ENCODE results near the gene HELZ2. TPM values are rescaled to one million over a fixed set of nuclear protein-coding genes. Genes with fewer than 3 reads are reported as not detected.

Gene HELZ2
- total RNA-seq, 1 donor from 2014 or later, result 17.9 TPM

DNA sequence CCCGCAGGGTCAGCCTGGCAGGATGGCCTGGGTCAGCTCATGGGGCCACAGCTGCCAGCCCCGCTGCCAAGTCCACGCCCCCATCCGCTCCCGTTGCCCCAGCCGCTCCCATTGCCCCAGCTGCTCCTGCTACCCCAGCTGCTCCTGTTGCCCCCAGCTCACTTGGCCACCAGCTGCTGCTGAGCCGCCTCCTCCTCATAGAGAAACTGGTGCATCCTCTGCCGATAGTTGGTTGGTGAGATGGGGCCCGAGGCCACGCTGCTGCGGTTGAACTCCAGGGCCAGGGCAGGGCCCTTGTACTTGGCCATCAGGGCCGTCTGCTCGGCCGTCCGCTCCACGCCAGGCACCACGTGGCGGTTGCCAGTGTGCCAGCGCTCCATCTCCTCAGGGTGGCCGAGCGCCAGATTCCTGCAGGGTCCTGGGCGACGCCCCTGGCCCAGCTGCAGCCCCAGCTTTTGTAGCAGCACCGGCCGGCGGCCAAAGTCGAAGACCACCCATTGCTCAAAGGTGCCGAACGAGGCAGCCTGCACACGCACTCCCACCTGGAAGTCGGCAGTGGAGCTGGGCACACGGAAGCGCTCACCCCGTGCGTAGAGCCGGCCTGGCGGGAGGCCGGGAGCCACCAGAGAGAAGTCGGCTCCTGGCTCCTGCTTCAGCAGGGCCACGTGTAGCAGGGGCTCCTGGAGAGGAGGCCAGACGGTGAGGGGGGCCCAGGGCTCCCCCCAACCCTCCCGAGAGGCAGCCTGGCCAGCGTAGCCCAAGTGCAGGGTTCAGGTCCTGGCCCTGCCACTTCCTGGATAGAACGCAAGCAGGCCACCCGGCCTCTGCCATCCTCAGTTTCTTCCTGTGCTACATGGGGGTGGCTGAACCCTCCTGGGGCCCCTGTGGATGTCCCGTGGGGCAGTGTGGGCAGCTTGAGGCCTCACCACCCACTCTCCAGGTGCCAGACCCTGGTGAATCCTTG is 4.8 kb downstream of the HELZ2 start:
- Mint-ChIP-seq H3K9me3 (no peaks in the 10 kb centered on the region), H3K27ac (no peak overlapping the region), H3K36me3 (ENCODE audit: low read depth) (peaks cover 10% of the 10 kb centered on the region), H3K4me3 (peak overlapping the region; percentile 15), H3K4me1 (ENCODE audit: low read depth) (peaks cover 8% of the 10 kb centered on the region), H3K27me3 (ENCODE audit: insufficient read depth) (no peaks in the 10 kb centered on the region)
- DNase-seq (ENCODE audit: low spot score), result no peak
- intact Hi-C loops (cut with micrococcal nuclease), result loop anchor here (5.0 kb wide), 1 partner anchor 58 kb away; the partner anchor contains the start of gene GMEB2

- Mint-ChIP-seq H3K4me3 (peak overlapping the region; percentile 69), H3K27me3 (ENCODE audit: insufficient read depth) (no peaks in the 10 kb centered on the region), H3K4me1 (ENCODE audit: low read depth) (peaks cover 8% of the 10 kb centered on the region), H3K27ac (peak overlapping the region; percentile 70), H3K36me3 (ENCODE audit: low read depth) (peaks cover 12% of the 10 kb centered on the region), H3K9me3 (no peaks in the 10 kb centered on the region)
- intact Hi-C loops (cut with micrococcal nuclease), result loop anchor here (5.0 kb wide), 1 partner anchor 59 kb away; the partner anchor contains the start of gene GMEB2
- DNase-seq (ENCODE audit: low spot score), result no peak
These were observed 5.7 kb downstream of the HELZ2 start for GRCh38 chr20:63568170-63568981.

DNA sequence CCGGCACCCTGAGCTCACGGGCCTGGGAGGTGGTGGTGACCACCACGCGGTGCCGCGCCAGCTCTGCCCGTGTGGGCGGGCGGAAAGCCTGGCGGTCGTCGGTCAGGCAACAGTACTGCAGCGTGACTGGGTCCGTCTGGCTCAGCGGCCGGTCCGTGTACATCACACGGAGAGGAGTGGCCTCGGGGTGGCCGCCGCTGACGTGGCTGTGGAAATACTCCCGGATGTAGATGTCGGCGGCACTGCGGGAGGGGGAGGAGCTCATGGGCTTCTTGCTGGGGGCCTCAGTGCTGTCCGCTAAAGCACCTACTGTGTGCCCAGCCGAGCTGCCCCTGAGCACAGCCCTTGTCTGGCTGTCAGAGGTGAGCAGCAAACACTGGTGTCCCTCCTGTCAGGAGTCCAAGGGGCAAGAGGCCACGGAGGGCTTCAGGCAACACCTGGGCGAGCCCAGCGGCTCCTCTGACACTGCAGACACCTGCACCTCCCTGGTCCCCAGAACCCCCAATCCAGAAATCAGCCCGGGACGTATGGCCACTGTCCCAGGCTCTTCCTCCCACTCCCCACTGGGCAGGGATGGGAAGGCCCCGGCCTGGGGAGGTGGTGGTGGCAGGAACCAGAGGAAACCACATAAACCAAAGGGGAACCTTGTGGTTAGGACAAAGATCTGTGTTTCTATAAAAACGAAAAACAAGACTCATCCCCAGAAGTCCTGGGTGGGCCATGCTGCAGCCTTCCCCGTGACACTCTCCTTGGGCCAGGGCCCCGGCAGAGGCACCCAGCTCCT is 6.5 kb downstream of the HELZ2 start:
- Mint-ChIP-seq H3K36me3 (ENCODE audit: low read depth) (peaks cover 12% of the 10 kb centered on the region), H3K4me1 (ENCODE audit: low read depth) (peaks cover 8% of the 10 kb centered on the region), H3K4me3 (peak overlapping the region; percentile 69), H3K27ac (peak overlapping the region; percentile 70), H3K9me3 (no peaks in the 10 kb centered on the region), H3K27me3 (ENCODE audit: insufficient read depth) (no peaks in the 10 kb centered on the region)
- peak; percentile 59 for DNase-seq (ENCODE audit: low spot score)
- intact Hi-C loops (cut with micrococcal nuclease), result loop anchor here (1.0 to 5.0 kb wide), 2 partner anchors 14 to 60 kb away; partner anchors contain the start of gene GMEB2

DNA sequence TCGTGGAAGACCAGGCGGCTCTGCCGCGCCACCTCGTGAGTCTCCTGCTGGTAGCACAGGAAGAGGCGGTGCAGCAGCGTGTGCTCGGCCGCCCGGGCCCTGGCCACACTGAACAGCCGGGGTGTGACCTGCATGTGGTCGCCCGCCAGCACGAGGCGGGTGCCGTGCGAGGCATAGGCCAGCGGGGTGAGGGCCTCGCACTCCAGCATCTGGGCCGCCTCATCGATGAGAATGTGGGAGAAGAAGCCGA is 7.0 kb downstream of the HELZ2 start:
- Mint-ChIP-seq H3K4me1 (ENCODE audit: low read depth) (peaks cover 8% of the 10 kb centered on the region), H3K27ac (no peak overlapping the region), H3K27me3 (ENCODE audit: insufficient read depth) (no peaks in the 10 kb centered on the region), H3K36me3 (ENCODE audit: low read depth) (peaks cover 12% of the 10 kb centered on the region), H3K4me3 (peak overlapping the region; percentile 69), H3K9me3 (no peaks in the 10 kb centered on the region)
- intact Hi-C loops (cut with micrococcal nuclease), result loop anchor here (1.0 to 5.0 kb wide), 2 partner anchors 14 to 60 kb away; partner anchors contain the start of gene GMEB2
- no peak for DNase-seq (ENCODE audit: low spot score)

DNA sequence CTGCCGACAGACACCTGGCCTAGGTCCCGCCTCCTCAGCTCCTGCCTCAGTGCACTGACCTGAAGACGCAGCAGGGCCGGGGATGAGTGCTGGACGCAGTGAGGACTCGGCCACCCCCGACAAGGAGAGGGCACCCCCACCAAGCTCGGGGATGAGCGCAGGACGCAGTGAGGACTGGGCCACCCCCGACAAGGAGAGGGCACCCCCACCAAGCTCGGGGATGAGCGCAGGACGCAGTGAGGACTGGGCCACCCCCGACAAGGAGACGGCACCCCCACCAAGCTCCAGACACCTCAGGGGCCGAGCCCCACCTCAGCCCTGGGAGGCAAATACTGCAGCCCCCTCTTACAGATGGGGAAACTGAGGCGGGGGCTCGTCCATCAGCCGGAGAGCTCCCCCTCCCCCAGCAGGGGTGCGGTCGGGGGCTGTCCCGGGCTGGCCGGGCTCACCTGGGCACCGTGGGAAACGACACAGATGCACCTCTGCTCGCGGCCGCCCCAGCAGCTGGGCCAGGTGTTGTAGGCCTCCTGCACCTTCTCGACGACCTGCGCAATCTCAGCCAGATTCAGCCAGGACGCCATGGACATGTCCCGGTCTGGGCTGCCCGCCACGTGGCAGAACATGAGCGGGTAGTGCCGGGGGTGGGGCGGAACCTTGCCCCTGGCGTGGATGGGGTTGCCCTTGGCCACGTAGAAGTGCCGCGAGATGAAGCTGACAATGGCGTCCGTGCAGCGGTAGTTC is 7.5 kb downstream of the HELZ2 start:
- intact Hi-C loops (cut with micrococcal nuclease), result loop anchor here (1.0 to 5.0 kb wide), 2 partner anchors 13 to 61 kb away; partner anchors contain the start of gene GMEB2
- Mint-ChIP-seq H3K36me3 (ENCODE audit: low read depth) (peaks cover 12% of the 10 kb centered on the region), H3K27ac (no peak overlapping the region), H3K9me3 (no peaks in the 10 kb centered on the region), H3K4me3 (no peak overlapping the region), H3K27me3 (ENCODE audit: insufficient read depth) (no peaks in the 10 kb centered on the region), H3K4me1 (ENCODE audit: low read depth) (peaks cover 8% of the 10 kb centered on the region)
- DNase-seq (ENCODE audit: low spot score), result no peak

DNA sequence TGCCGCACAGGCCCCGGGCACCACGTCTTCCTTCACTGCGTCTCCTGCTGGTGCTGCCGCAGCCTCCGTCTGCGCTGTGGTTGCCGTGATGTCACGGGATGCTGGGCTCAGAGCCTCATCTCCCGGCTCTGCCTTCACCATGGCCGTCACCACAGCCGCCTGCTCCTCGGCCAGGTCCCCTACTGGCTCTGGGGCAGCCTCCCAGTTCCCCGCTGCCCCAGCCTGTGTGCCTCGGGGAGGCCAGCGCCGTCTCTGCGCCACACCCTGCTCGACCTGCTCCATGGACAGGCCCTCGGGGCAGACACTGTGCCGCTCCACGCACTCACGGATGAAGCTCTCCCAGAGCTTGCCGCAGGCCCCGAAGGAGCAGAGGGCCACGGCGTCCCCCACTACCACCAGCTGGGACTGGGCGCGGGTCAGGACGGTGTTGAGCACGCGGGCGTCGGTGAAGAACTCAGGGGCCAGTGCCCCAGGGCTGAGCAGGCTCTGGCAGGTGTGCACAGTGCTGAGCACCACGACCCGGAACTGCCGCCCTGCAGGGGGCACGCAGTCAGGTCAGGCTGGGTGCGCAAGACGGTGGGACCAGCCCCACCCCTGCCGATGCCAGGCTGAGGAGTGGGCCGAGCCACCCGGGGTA is 8.2 kb downstream of the HELZ2 start:
- H3K27me3 Mint-ChIP-seq (ENCODE audit: insufficient read depth), result no peaks in the 10 kb centered on the region
- H3K9me3 Mint-ChIP-seq, result no peaks in the 10 kb centered on the region
- H3K4me3 Mint-ChIP-seq, result no peak overlapping the region
- H3K27ac Mint-ChIP-seq, result no peak overlapping the region
- H3K36me3 Mint-ChIP-seq (ENCODE audit: low read depth), result peaks cover 14% of the 10 kb centered on the region
- intact Hi-C loops (cut with micrococcal nuclease), result loop anchor here (5.0 kb wide), 1 partner anchor 61 kb away; the partner anchor contains the start of gene GMEB2
- peaks cover 8% of the 10 kb centered on the region for H3K4me1 Mint-ChIP-seq (ENCODE audit: low read depth)
- DNase-seq (ENCODE audit: low spot score), result no peak

- H3K4me3 Mint-ChIP-seq, result no peak overlapping the region
- intact Hi-C loops (cut with micrococcal nuclease), result loop anchor here (5.0 kb wide), 1 partner anchor 62 kb away; the partner anchor contains the start of gene GMEB2
- peaks cover 8% of the 10 kb centered on the region for H3K4me1 Mint-ChIP-seq (ENCODE audit: low read depth)
- no peak for DNase-seq (ENCODE audit: low spot score)
- H3K9me3 Mint-ChIP-seq, result no peaks in the 10 kb centered on the region
- H3K36me3 Mint-ChIP-seq (ENCODE audit: low read depth), result peaks cover 18% of the 10 kb centered on the region
- H3K27ac Mint-ChIP-seq, result no peak overlapping the region
- no peaks in the 10 kb centered on the region for H3K27me3 Mint-ChIP-seq (ENCODE audit: insufficient read depth)
These were observed 8.9 kb downstream of the HELZ2 start for GRCh38 chr20:63565021-63565698.

GRCh38 chr20:63564036-63564810 is 9.8 kb downstream of the HELZ2 start:
- Mint-ChIP-seq H3K36me3 (ENCODE audit: low read depth) (peaks cover 18% of the 10 kb centered on the region), H3K4me3 (no peak overlapping the region), H3K9me3 (no peaks in the 10 kb centered on the region), H3K4me1 (ENCODE audit: low read depth) (peaks cover 8% of the 10 kb centered on the region), H3K27me3 (ENCODE audit: insufficient read depth) (no peaks in the 10 kb centered on the region), H3K27ac (no peak overlapping the region)
- DNase-seq (ENCODE audit: low spot score), result no peak
- intact Hi-C loops (cut with micrococcal nuclease), result no loop called here

DNA sequence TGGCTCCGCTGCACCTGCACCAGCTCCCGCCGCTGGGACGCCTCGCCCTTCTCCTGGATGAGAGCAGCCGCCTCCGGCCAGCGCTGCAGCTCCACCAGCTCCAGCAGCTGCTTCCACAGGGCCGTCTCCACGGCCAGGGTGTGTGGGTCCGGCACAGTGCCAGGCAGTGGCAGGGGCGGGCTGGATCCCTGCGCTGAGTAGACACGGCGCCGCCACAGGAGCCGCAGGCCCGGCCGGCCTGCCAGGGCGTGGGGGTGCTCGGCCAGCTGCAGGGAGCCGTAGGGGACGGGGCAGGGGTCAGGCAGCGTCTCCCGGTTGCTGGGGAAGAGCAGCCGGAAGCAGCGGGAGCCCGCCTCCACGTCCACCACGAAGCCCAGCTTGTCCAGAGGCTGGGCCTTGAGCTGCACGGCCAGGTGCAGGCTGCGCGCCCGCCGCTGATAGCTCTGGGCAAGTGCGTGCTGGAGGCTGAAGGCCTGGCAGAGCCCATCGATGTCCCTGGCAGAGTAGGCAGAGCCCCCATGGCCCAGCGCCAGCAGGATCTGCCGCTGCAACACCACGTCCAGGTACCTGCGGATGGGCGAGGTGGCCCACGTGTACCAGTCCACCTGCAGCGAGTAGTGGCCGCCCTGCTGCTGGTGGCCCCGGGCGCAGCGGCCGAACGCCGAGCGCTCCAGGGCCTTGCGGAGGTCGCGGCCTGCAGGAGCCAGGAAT is 10.7 kb downstream of the HELZ2 start:
- Mint-ChIP-seq H3K4me1 (ENCODE audit: low read depth) (peaks cover 8% of the 10 kb centered on the region), H3K9me3 (no peaks in the 10 kb centered on the region), H3K27ac (no peak overlapping the region), H3K27me3 (ENCODE audit: insufficient read depth) (no peaks in the 10 kb centered on the region), H3K36me3 (ENCODE audit: low read depth) (peaks cover 21% of the 10 kb centered on the region), H3K4me3 (no peak overlapping the region)
- intact Hi-C loops (cut with micrococcal nuclease), result no loop called here
- DNase-seq (ENCODE audit: low spot score), result no peak

- no peak for DNase-seq (ENCODE audit: low spot score)
- Mint-ChIP-seq H3K4me1 (ENCODE audit: low read depth) (peaks cover 2% of the 10 kb centered on the region), H3K36me3 (ENCODE audit: low read depth) (peaks cover 20% of the 10 kb centered on the region), H3K4me3 (no peak overlapping the region), H3K27me3 (ENCODE audit: insufficient read depth) (no peaks in the 10 kb centered on the region), H3K9me3 (no peaks in the 10 kb centered on the region), H3K27ac (no peak overlapping the region)
- intact Hi-C loops (cut with micrococcal nuclease), result no loop called here
These were observed 11.4 kb downstream of the HELZ2 start for GRCh38 chr20:63562461-63563224.
